Endothelial cell of umbilical vein (primary cell): ENCODE measurements around the gene MRPL57. TPM values are rescaled to one million over a fixed set of nuclear protein-coding genes. Genes with fewer than 3 reads are reported as not detected.

Source experiments
- BruUV-seq: library from RNA; stranded (reverse); fragments of 400-500 nt; replicated peaks from 2 replicates; lab custom pipeline; 2021; lab: Mats Ljungman, UMichigan
- CTCF ChIA-PET: fragments of 300-600, 350-600 bp; sonication (Branson Sonifier 250); formaldehyde crosslinking; loops from one replicate; lab custom pipeline; 2021; ENCODE audit warnings: antibody characterized with exemption, inconsistent platforms; lab: Charles Lee
- POLR2A ChIA-PET: fragments of 300-600, 350-600 bp; sonication (Branson Sonifier 250); formaldehyde crosslinking; loops from one replicate; lab custom pipeline; 2021; ENCODE audit warnings: antibody characterized with exemption, inconsistent platforms; lab: Charles Lee
- DNase-seq: peaks from one replicate; pipeline ENCODE4 v3.0.0-alpha.2; 2011; ENCODE audit warnings: low read depth, low spot score
- FAIRE-seq: peaks from 2 replicates; lab custom pipeline; 2011; peaks lifted over from hg19 to GRCh38; lab: Jason Lieb, UNC
- H2AFZ ChIP-seq: 2 replicates; pipeline ENCODE4 v1.6.0; 2012; ENCODE audit warnings: low read depth, low read length, control low read depth, inconsistent platforms
- H3K27ac ChIP-seq: 2 replicates; pipeline ENCODE4 v1.5.1; 2011; ENCODE audit warnings: low read depth, mild to moderate bottlenecking, control low read depth, low read length, moderate library complexity; ENCODE audit not compliant: insufficient read depth
- H3K27me3 ChIP-seq, 2 experiments: 2 replicates each; pipeline versions ENCODE4 v1.6.0 to v1.6.1; 2011; ENCODE audit warnings: low read length in 2 of 2, mixed read lengths in 1 of 2; ENCODE audit not compliant: control insufficient read depth in 2 of 2, insufficient read depth in 2 of 2
- H3K36me3 ChIP-seq, 2 experiments: 2 replicates in 1 of 2; 3 replicates in 1 of 2; pipeline ENCODE4 v1.5.1; 2011; ENCODE audit warnings: low read length in 2 of 2, mild to moderate bottlenecking in 1 of 2, moderate library complexity in 1 of 2; ENCODE audit not compliant: control insufficient read depth in 2 of 2, insufficient read depth in 2 of 2; ENCODE audit errors: extremely low read depth in 1 of 2
- H3K4me1 ChIP-seq: 3 replicates; pipeline ENCODE4 v1.5.1; 2011; ENCODE audit warnings: mild to moderate bottlenecking, low read length; ENCODE audit not compliant: control insufficient read depth, insufficient read depth; ENCODE audit errors: extremely low read depth
- H3K4me2 ChIP-seq: 2 replicates; pipeline ENCODE4 v1.6.1; 2011; ENCODE audit warnings: low read length, control low read depth, mixed read lengths; ENCODE audit not compliant: insufficient read depth
- H3K4me3 ChIP-seq, 3 experiments: fragments of 200-600 bp in 1 of 3; sonication (generic), shearing (Covaris generic) in 1 of 3; replicated peaks in 1 of 3; 2 replicates each; pipeline ENCODE4 v1.5.1; 2011 to 2016; ENCODE audit warnings: control low read depth in 3 of 3, low read length in 3 of 3, mild to moderate bottlenecking in 2 of 3, inconsistent platforms in 1 of 3, low read depth in 1 of 3, moderate library complexity in 1 of 3; ENCODE audit not compliant: insufficient read depth in 1 of 3
- H3K79me2 ChIP-seq: 2 replicates; pipeline ENCODE4 v1.6.0; 2012; ENCODE audit warnings: low read length, inconsistent platforms; ENCODE audit not compliant: control insufficient read depth, insufficient read depth
- H3K9ac ChIP-seq: replicated peaks from 2 replicates; pipeline ENCODE3; 2011; ENCODE audit warnings: low read length, control low read depth; ENCODE audit not compliant: insufficient read depth; ENCODE audit errors: extremely low read depth
- H3K9me1 ChIP-seq: replicated peaks from 3 replicates; pipeline ENCODE4 v1.6.0; 2011; ENCODE audit warnings: mild to moderate bottlenecking, low read length; ENCODE audit not compliant: control insufficient read depth, insufficient read depth; ENCODE audit errors: extremely low read depth
- H3K9me3 ChIP-seq: replicated peaks from 2 replicates; pipeline ENCODE4 v1.5.1; 2012; ENCODE audit warnings: low read length, inconsistent platforms; ENCODE audit not compliant: control insufficient read depth, insufficient read depth
- H4K20me1 ChIP-seq: replicated peaks from 2 replicates; pipeline ENCODE3; 2011; ENCODE audit warnings: mild to moderate bottlenecking, low read length; ENCODE audit not compliant: control insufficient read depth, insufficient read depth; ENCODE audit errors: extremely low read depth
- EZH2 ChIP-seq: IDR thresholded peaks from 2 replicates; pipeline ENCODE4 v1.6.1; 2012; ENCODE audit warnings: borderline replicate concordance, low read depth, mild to moderate bottlenecking, moderate library complexity, low read length, inconsistent platforms; ENCODE audit not compliant: severe bottlenecking
- FOS ChIP-seq: IDR thresholded peaks from 2 replicates; pipeline ENCODE4 v1.6.1; 2011; ENCODE audit warnings: mild to moderate bottlenecking, low read length, moderate library complexity, borderline replicate concordance; ENCODE audit not compliant: insufficient read depth
- GATA2 ChIP-seq: IDR thresholded peaks from 2 replicates; pipeline ENCODE4 v1.7.0; 2011; ENCODE audit warnings: low read depth, mild to moderate bottlenecking, moderate library complexity, mixed read lengths, low read length; ENCODE audit not compliant: insufficient read length, insufficient read depth
- JUN ChIP-seq: IDR thresholded peaks from 2 replicates; pipeline ENCODE4 v1.6.1; 2011; ENCODE audit warnings: borderline replicate concordance, low read depth; ENCODE audit not compliant: insufficient read length, insufficient read depth
- MYC ChIP-seq: IDR thresholded peaks from one replicate; pipeline ENCODE4 v1.6.1; 2011; ENCODE audit warnings: mild to moderate bottlenecking, low read depth, low read length
- POLR2A ChIP-seq: IDR thresholded peaks from 2 replicates; pipeline ENCODE4 v1.6.1; 2012; ENCODE audit warnings: low read depth, mild to moderate bottlenecking, control low read depth, low read length
- POLR2AphosphoS5 ChIP-seq: IDR thresholded peaks from 2 replicates; pipeline ENCODE4 v1.6.1; 2012; ENCODE audit warnings: low read depth, mild to moderate bottlenecking, control low read depth, low read length, moderate library complexity; ENCODE audit not compliant: insufficient read depth
- dilution Hi-C: fragments of 300-500 bp; cut with MboI; formaldehyde crosslinking; loops from one replicate; pipeline ENCODE4 v1.15.0; 2019; ENCODE audit warnings: low sequenced_read_pairs; ENCODE audit not compliant: extremely low pct_ligation_motif_present
- intact Hi-C: fragments of 100-400 bp; cut with micrococcal nuclease; formaldehyde crosslinking; loops from one replicate; pipeline ENCODE4 v1.10.0; 2022
- polyA plus RNA-seq, 4 experiments: library from polyadenylated mRNA; depleted of rRNA in 3 of 4; stranded (reverse) in 3 of 4; unstranded in 1 of 4; fragments of >200 nt; gene quantifications; 2 replicates each; pipeline versions ENCODE4 v1.2.1 to v1.2.3, GENCODE V29; 2011 to 2012; ENCODE audit warnings: missing spikeins in 1 of 4
- total RNA-seq: library from RNA; stranded (reverse); gene quantifications from 2 replicates; pipeline ENCODE4 v1.2.3, GENCODE V29; 2021
- TF ChIP-seq, protein P1 (sequence below): IDR thresholded peaks from 2 replicates; pipeline ENCODE4 v1.6.1; 2011; ENCODE audit not compliant: insufficient read depth, insufficient read length
- TF ChIP-seq, protein P2 (sequence below), 2 donors: IDR thresholded peaks; 1 replicate in 1 of 2; 2 replicates in 1 of 2; pipeline ENCODE4 v1.5.1; 2011; ENCODE audit warnings: low read length in 2 of 2, mild to moderate bottlenecking in 2 of 2, moderate library complexity in 2 of 2, control low read depth in 1 of 2, inconsistent platforms in 1 of 2, low read depth in 1 of 2; ENCODE audit not compliant: insufficient read depth in 1 of 2; ENCODE audit errors: extremely low read depth in 1 of 2

MRPL57 gene
- total and polyA plus RNA-seq, 2 donors (not counting 3 experiments of a cell fraction or from before 2014, with no cell fraction given) = 17.7 to 23.1 TPM

GRCh38 chr13:21133077-21133476 is 43.4 kb upstream of the MRPL57 start:
- Histone ChIP-seq H4K20me1 (no peaks in the 10 kb centered on the region), H3K4me1 (no peaks in the 10 kb centered on the region), H3K4me2 (no peak overlapping the region), H3K27me3 (no peaks in the 10 kb centered on the region), H3K9ac (no peak overlapping the region), H2AFZ (no peak overlapping the region), H3K9me3 (no peaks in the 10 kb centered on the region), H3K27ac (no peak overlapping the region), H3K9me1 (no peaks in the 10 kb centered on the region), H3K4me3 (no peak overlapping the region), H3K79me2 (no peaks in the 10 kb centered on the region), H3K36me3 (no peaks in the 10 kb centered on the region)
- no TSS peak for BruUV-seq
- peak; percentile 8 for FAIRE-seq
- TF ChIP-seq EZH2 = no peak
- no peak for TF ChIP-seq FOS
- TF ChIP-seq POLR2A = no peak
- TF ChIP-seq, protein P1, sequence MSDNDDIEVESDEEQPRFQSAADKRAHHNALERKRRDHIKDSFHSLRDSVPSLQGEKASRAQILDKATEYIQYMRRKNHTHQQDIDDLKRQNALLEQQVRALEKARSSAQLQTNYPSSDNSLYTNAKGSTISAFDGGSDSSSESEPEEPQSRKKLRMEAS = no peak
- TF ChIP-seq POLR2AphosphoS5 = no peak
- no peak for TF ChIP-seq JUN
- dilution Hi-C loops = no loop called here
- ChIA-PET POLR2A (no interaction called here), CTCF (interaction anchor here (0.7 to 1.4 kb wide), 19 partner anchors 8 to 208 kb away, joined by 3 to 44 read pairs (median 4); partner anchors contain the start of genes MRPL57 and SKA3)
- DNase-seq = no peak
- intact Hi-C loops = loop anchor here (1.0 kb wide), 1 partner anchor 190 kb away; no protein-coding TSS in a partner anchor

DNA sequence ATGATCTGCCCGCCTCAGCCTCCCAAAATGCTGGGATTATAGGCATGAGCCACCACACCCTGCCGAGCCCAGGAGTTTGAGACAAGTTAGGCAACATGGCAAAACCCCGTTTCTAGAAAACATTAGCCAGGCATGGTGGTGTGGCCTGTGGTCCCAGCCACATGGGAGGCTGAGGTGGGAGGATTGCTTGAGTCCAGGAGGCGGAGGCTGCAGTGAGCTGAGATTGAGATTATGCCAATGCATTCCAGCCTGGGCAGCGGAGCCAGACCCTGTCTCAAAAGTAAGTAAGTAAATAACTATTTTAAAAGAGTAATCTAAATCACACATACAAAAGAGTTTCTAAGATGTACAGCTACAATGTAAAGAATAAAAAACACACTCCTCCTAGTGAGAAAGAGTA is 42.0 kb upstream of the MRPL57 start:
- CTCF ChIA-PET = interaction anchor here (1.1 to 1.5 kb wide), 3 partner anchors 100 to 193 kb away, joined by 3 to 6 read pairs (median 5); no protein-coding TSS in a partner anchor

More for the DNA sequence above, 42.0 kb upstream of the MRPL57 start:
- H3K9me3 ChIP-seq = no peaks in the 10 kb centered on the region
- H3K9me1 ChIP-seq = no peaks in the 10 kb centered on the region
- H3K36me3 ChIP-seq = no peaks in the 10 kb centered on the region
- no peak overlapping the region for H3K4me2 ChIP-seq
- H3K27ac ChIP-seq = no peak overlapping the region
- dilution Hi-C loops = no loop called here
- no peaks in the 10 kb centered on the region for H3K79me2 ChIP-seq
- no peak for TF ChIP-seq GATA2
- TF ChIP-seq JUN = no peak
- TF ChIP-seq, protein P2, sequence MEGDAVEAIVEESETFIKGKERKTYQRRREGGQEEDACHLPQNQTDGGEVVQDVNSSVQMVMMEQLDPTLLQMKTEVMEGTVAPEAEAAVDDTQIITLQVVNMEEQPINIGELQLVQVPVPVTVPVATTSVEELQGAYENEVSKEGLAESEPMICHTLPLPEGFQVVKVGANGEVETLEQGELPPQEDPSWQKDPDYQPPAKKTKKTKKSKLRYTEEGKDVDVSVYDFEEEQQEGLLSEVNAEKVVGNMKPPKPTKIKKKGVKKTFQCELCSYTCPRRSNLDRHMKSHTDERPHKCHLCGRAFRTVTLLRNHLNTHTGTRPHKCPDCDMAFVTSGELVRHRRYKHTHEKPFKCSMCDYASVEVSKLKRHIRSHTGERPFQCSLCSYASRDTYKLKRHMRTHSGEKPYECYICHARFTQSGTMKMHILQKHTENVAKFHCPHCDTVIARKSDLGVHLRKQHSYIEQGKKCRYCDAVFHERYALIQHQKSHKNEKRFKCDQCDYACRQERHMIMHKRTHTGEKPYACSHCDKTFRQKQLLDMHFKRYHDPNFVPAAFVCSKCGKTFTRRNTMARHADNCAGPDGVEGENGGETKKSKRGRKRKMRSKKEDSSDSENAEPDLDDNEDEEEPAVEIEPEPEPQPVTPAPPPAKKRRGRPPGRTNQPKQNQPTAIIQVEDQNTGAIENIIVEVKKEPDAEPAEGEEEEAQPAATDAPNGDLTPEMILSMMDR (IDR thresholded peaks at IDR 0.05; ENCODE audit: extremely low read depth in 1 of 2, insufficient read depth in 1 of 2, low read depth in 1 of 2, low read length in 2 of 2) = no peak
- TF ChIP-seq, protein P1 = no peak
- TF ChIP-seq POLR2A = no peak
- no peak for TF ChIP-seq FOS
- no peak for TF ChIP-seq MYC
- no peak for TF ChIP-seq EZH2
- TF ChIP-seq POLR2AphosphoS5 = no peak
- H3K9ac ChIP-seq = no peak overlapping the region
- no peak for DNase-seq
- H4K20me1 ChIP-seq = no peaks in the 10 kb centered on the region
- peaks cover 3% of the 10 kb centered on the region for H3K4me1 ChIP-seq
- no peak overlapping the region for H2AFZ ChIP-seq
- no peak for FAIRE-seq
- no peak overlapping the region for H3K4me3 ChIP-seq
- POLR2A ChIA-PET = no interaction called here
- no TSS peak for BruUV-seq
- no peaks in the 10 kb centered on the region for H3K27me3 ChIP-seq
- intact Hi-C loops = no loop called here
